HG02852 (cell line): ENCODE data around the gene CHSY3.

ENCODE experiments used
- ATAC-seq: cut with Tn5 transposase; IDR thresholded peaks from one replicate; pipeline ENCODE4 v1.9.1; 2021; ENCODE audit warnings: mild to moderate bottlenecking, moderate library complexity; ENCODE audit not compliant: unreplicated experiment

Gene CHSY3

GRCh38 chr5:129945028-129945427 is 40.8 kb downstream of the CHSY3 start:
- ATAC-seq, result no peak

- ATAC-seq, result no peak
These were observed 41.6 kb downstream of the CHSY3 start for GRCh38 chr5:129945774-129946270.

GRCh38 chr5:129951039-129951438 is 46.8 kb downstream of the CHSY3 start:
- ATAC-seq, result no peak

GRCh38 chr5:129958581-129958980 is 54.3 kb downstream of the CHSY3 start:
- ATAC-seq, result no peak

- ATAC-seq, result no peak
These were observed 56.6 kb downstream of the CHSY3 start for GRCh38 chr5:129960831-129961230.

GRCh38 chr5:129962506-129962905 is 58.2 kb downstream of the CHSY3 start:
- ATAC-seq, result no peak

GRCh38 chr5:129963359-129963758 is 59.1 kb downstream of the CHSY3 start:
- ATAC-seq, result no peak

- ATAC-seq, result no peak
These were observed 61.8 kb downstream of the CHSY3 start for GRCh38 chr5:129966071-129966470.

GRCh38 chr5:129971714-129972113 is 67.4 kb downstream of the CHSY3 start:
- no peak for ATAC-seq

GRCh38 chr5:129972465-129973141 is 68.3 kb downstream of the CHSY3 start:
- no peak for ATAC-seq

- ATAC-seq, result no peak
These were observed 69.6 kb downstream of the CHSY3 start for GRCh38 chr5:129973716-129974426.

GRCh38 chr5:129977810-129978209 is 73.5 kb downstream of the CHSY3 start:
- no peak for ATAC-seq

GRCh38 chr5:129978270-129978669 is 74.0 kb downstream of the CHSY3 start:
- no peak for ATAC-seq

- ATAC-seq, result no peak
These were observed 84.2 kb downstream of the CHSY3 start for GRCh38 chr5:129988453-129988852.

GRCh38 chr5:129991780-129992179 is 87.5 kb downstream of the CHSY3 start:
- no peak for ATAC-seq

- ATAC-seq, result no peak
These were observed 92.6 kb downstream of the CHSY3 start for GRCh38 chr5:129996896-129997295.

GRCh38 chr5:130000460-130000859 is 96.2 kb downstream of the CHSY3 start:
- ATAC-seq, result no peak

- ATAC-seq, result no peak
These were observed 97.9 kb downstream of the CHSY3 start for GRCh38 chr5:130002183-130002582.

- no peak for ATAC-seq
These were observed 98.6 kb downstream of the CHSY3 start for GRCh38 chr5:130002876-130003275.

GRCh38 chr5:130011986-130012385 is 107.7 kb downstream of the CHSY3 start:
- ATAC-seq, result no peak

GRCh38 chr5:130017173-130017572 is 112.9 kb downstream of the CHSY3 start:
- no peak for ATAC-seq

- ATAC-seq, result no peak
These were observed 114.4 kb downstream of the CHSY3 start for GRCh38 chr5:130018641-130019040.
